K562 (cell line): Measurements from ENCODE around the gene GRIK3. TPM values are rescaled to one million over a fixed set of nuclear protein-coding genes. Genes with fewer than 3 reads are reported as not detected.

Experiments used
- ATF1 ChIP-seq, 2 experiments: fragments of 450-650 bp in 1 of 2; IDR thresholded peaks; 2 replicates each; pipeline ENCODE4 v1.6.1; 2016; ENCODE audit warnings: missing compliant biosample characterization in 1 of 2, missing genetic modification characterization in 1 of 2
- BCLAF1 ChIP-seq, 2 experiments: fragments of 450-650 bp in 1 of 2; IDR thresholded peaks; 2 replicates each; pipeline ENCODE4 v1.6.1; 2011 to 2017; ENCODE audit warnings: low read depth in 2 of 2, antibody characterized with exemption in 1 of 2, borderline replicate concordance in 1 of 2, low read length in 1 of 2, mild to moderate bottlenecking in 1 of 2, mixed read lengths in 1 of 2; ENCODE audit not compliant: control insufficient read depth in 1 of 2
- CHD2 ChIP-seq: IDR thresholded peaks from 2 replicates; pipeline ENCODE4 v1.6.1; 2011; ENCODE audit warnings: low read depth, low read length
- EHMT2 ChIP-seq: fragments of 450-650 bp; IDR thresholded peaks from 2 replicates; pipeline ENCODE4 v1.6.1; 2018; ENCODE audit warnings: antibody characterized with exemption
- ERF ChIP-seq: fragments of 450-650 bp; formaldehyde crosslinking; IDR thresholded peaks from 2 replicates; pipeline ENCODE4 v1.4.0; 2020; ENCODE audit warnings: mild to moderate bottlenecking, mixed read lengths
- HOXB6 ChIP-seq: fragments of 250-450 bp; sonication (Bioruptor Pico); IDR thresholded peaks from 2 replicates; pipeline ENCODE4 v1.5.1; 2022; ENCODE audit warnings: mild to moderate bottlenecking, borderline replicate concordance
- L3MBTL2 ChIP-seq: fragments of 450-650 bp; IDR thresholded peaks from 2 replicates; pipeline ENCODE4 v1.6.1; 2016; ENCODE audit warnings: mild to moderate bottlenecking, moderate library complexity
- MEIS2 ChIP-seq: fragments of 450-650 bp; IDR thresholded peaks from 2 replicates; pipeline ENCODE4 v1.6.1; 2014; ENCODE audit warnings: mild to moderate bottlenecking; ENCODE audit not compliant: partially characterized antibody
- MTA2 ChIP-seq: fragments of 450-650 bp; IDR thresholded peaks from 2 replicates; pipeline ENCODE4 v1.6.1; 2016; ENCODE audit warnings: low read depth
- MYC ChIP-seq, 2 experiments: fragments of 250-450 bp in 1 of 2; sonication (Bioruptor Pico) in 1 of 2; IDR thresholded peaks; 2 replicates each; pipeline versions ENCODE4 v1.5.1 to v1.6.1; 2012 to 2021; ENCODE audit warnings: low read depth in 2 of 2, borderline replicate concordance in 1 of 2, improper control_type of control experiment in 1 of 2, low read length in 1 of 2, mild to moderate bottlenecking in 1 of 2, moderate library complexity in 1 of 2
- PBX2 ChIP-seq, 2 experiments: IDR thresholded peaks in 1 of 2; conservative IDR thresholded peaks in 1 of 2; 2 replicates each; pipeline ENCODE4 v1.6.1; 2016; ENCODE audit warnings: low read depth in 2 of 2, mild to moderate bottlenecking in 1 of 2, missing compliant biosample characterization in 1 of 2, missing genetic modification characterization in 1 of 2, moderate library complexity in 1 of 2
- POU5F1 ChIP-seq: fragments of 150-350 bp; IDR thresholded peaks from 2 replicates; pipeline ENCODE4 v1.6.1; 2014; ENCODE audit warnings: borderline replicate concordance, low read length, low read depth, mild to moderate bottlenecking; ENCODE audit not compliant: partially characterized antibody
- RAD21 ChIP-seq, 2 experiments: fragments of 250-450 bp in 1 of 2; fragments of 450-650 bp in 1 of 2; sonication (Bioruptor Pico) in 1 of 2; formaldehyde crosslinking in 1 of 2; IDR thresholded peaks in 1 of 2; conservative IDR thresholded peaks in 1 of 2; 2 replicates each; pipeline versions ENCODE4 v1.4.0 to v1.8.0; 2020 to 2022; ENCODE audit warnings: mild to moderate bottlenecking in 2 of 2, moderate library complexity in 1 of 2
- RBFOX2 ChIP-seq: fragments of 200-400 bp; formaldehyde crosslinking; IDR thresholded peaks from 2 replicates; pipeline ENCODE4 v1.6.1; 2017; ENCODE audit warnings: low read depth, mild to moderate bottlenecking, low read length, moderate library complexity
- ZNF121 ChIP-seq: sonication (generic); formaldehyde crosslinking; conservative IDR thresholded peaks from 2 replicates; pipeline ENCODE4 v1.8.0; 2022; ENCODE audit warnings: missing genetic modification reagents
- ZNF316 ChIP-seq: fragments of 450-650 bp; IDR thresholded peaks from 2 replicates; pipeline ENCODE4 v1.6.1; 2016
- ZNF431 ChIP-seq: sonication (generic); formaldehyde crosslinking; IDR thresholded peaks from 2 replicates; pipeline ENCODE4 v1.8.0; 2022; ENCODE audit warnings: mild to moderate bottlenecking, missing genetic modification reagents
- ZNF830 ChIP-seq: fragments of 250-450 bp; sonication (Bioruptor Pico); IDR thresholded peaks from 2 replicates; pipeline ENCODE4 v1.5.0; 2021; ENCODE audit warnings: mild to moderate bottlenecking
- ZSCAN32 ChIP-seq: fragments of 450-650 bp; formaldehyde crosslinking; IDR thresholded peaks from 2 replicates; pipeline ENCODE4 v1.4.0; 2020; ENCODE audit warnings: mild to moderate bottlenecking, moderate library complexity
- polyA plus RNA-seq, 8 experiments: library from polyadenylated mRNA; depleted of rRNA in 4 of 8; stranded (reverse) in 5 of 8; unstranded in 3 of 8; fragments of >200 nt; fragmentation: Nextera tagmentation in 2 of 8; fragmentation: Illumina TruSeq in 1 of 8; extraction: Ambion mirVana in 2 of 8; extraction: Trizol in 1 of 8; gene quantifications; 2 replicates each; pipeline versions ENCODE4 v1.2.1 to v1.2.3, GENCODE V29; 2011 to 2014; ENCODE audit warnings: inconsistent platforms in 1 of 8, missing spikeins in 1 of 8
- total RNA-seq, 7 experiments: library from RNA; depleted of rRNA in 6 of 7; stranded (reverse); fragments of >200 nt in 6 of 7; fragmentation: Illumina TruSeq in 2 of 7; extraction: Trizol in 2 of 7; gene quantifications; 2 replicates each; pipeline versions ENCODE4 v1.2.1 to v1.2.3, GENCODE V29; 2011 to 2021; ENCODE audit warnings: low replicate concordance in 1 of 7

Gene GRIK3
- total and polyA plus RNA-seq, 9 of the 15 experiments (the other 6 are each of a cell fraction or from before 2014, with no cell fraction given) = not detected

DNA sequence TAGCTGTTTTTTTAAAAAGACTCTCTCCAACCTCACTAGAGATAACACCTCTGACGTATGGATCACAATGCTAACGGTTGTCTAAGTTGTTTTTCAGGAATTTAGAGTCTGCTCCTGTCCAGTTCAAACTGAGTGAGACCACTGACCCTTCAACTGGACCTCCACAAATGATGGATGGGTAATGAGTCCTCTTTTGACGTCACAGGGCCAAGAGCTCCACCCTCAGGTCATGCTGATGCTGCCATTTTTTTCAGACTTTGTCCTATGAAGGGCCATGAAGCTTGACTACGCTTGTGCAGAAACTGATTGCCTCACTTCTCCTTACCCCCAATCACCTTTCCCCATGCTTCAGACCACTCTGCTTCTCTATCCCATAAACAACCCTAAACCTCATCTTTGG is 16.6 kb downstream of the GRIK3 start (continued):
- TF ChIP-seq PBX2 (CRISPR knock-in tag; IDR thresholded peaks at IDR 0.05; ENCODE audit: low read depth) (no peak), PBX2 (tag; conservative IDR thresholded peaks at IDR 0.05; ENCODE audit: low read depth) (no peak; the same call in 1 of the 2 replicates), ZSCAN32 (CRISPR knock-in tag) (no peak), MYC (IDR thresholded peaks at IDR 0.05; ENCODE audit: low read depth, low read length) (no peak), MYC (CRISPR knock-in tag; IDR thresholded peaks at IDR 0.05; ENCODE audit: borderline replicate concordance, low read depth) (no peak), MEIS2 (peak; percentile 86), BCLAF1 (IDR thresholded peaks at IDR 0.05; ENCODE audit: borderline replicate concordance in 1 of 2, control insufficient read depth in 1 of 2, low read depth in 2 of 2, low read length in 1 of 2) (no peak), ZNF121 (CRISPR knock-in tag) (no peak), ATF1 (CRISPR knock-in tag; IDR thresholded peaks at IDR 0.05) (no peak), ATF1 (tag; IDR thresholded peaks at IDR 0.05) (peak; percentile 85), ZNF431 (no peak), HOXB6 (CRISPR knock-in tag) (no peak), RAD21 (CRISPR knock-in tag; conservative IDR thresholded peaks at IDR 0.05 in 1 of 2, IDR thresholded peaks at IDR 0.05 in 1 of 2) (peak in 1 of 2 experiments; percentile 50; a peak in 2 of 4 replicates), RBFOX2 (no peak), ZNF316 (peak; percentile 57; the same call in 1 of the 2 replicates), CHD2 (no peak), EHMT2 (peak; percentile 54; the same call in 1 of the 2 replicates), ERF (CRISPR knock-in tag) (no peak), L3MBTL2 (no peak), ZNF830 (CRISPR knock-in tag) (no peak), POU5F1 (no peak), MTA2 (no peak)
